Osteoblast (primary cell): ENCODE measurements around the gene DCAF8. TPM values are rescaled to one million over a fixed set of nuclear protein-coding genes. Genes with fewer than 3 reads are reported as not detected.

Experiments
- DNase-seq: peaks from one replicate; pipeline ENCODE4 v3.0.0; 2011; ENCODE audit warnings: low spot score, mixed read lengths; ENCODE audit not compliant: insufficient read length; ENCODE audit errors: missing footprints
- H2AFZ ChIP-seq: 2 replicates; pipeline ENCODE4 v1.6.0; 2011; ENCODE audit warnings: mild to moderate bottlenecking, low read length
- H3K27ac ChIP-seq: 2 replicates; pipeline ENCODE4 v1.5.1; 2011; ENCODE audit warnings: mild to moderate bottlenecking, low read depth, low read length, moderate library complexity
- H3K27me3 ChIP-seq: 2 replicates; pipeline ENCODE4 v1.6.0; 2012; ENCODE audit warnings: mild to moderate bottlenecking, control low read depth, inconsistent platforms, low read length, moderate library complexity; ENCODE audit not compliant: insufficient read depth
- H3K36me3 ChIP-seq: 2 replicates; pipeline ENCODE4 v1.5.1; 2011; ENCODE audit warnings: mild to moderate bottlenecking, low read length, control low read depth, moderate library complexity; ENCODE audit not compliant: insufficient read depth
- H3K4me1 ChIP-seq: 2 replicates; pipeline ENCODE4 v1.5.1; 2011; ENCODE audit warnings: mild to moderate bottlenecking, low read length, control low read depth, moderate library complexity; ENCODE audit not compliant: insufficient read depth
- H3K4me2 ChIP-seq: 2 replicates; pipeline ENCODE4 v1.6.0; 2011; ENCODE audit warnings: mild to moderate bottlenecking, low read length; ENCODE audit not compliant: insufficient read depth
- H3K4me3 ChIP-seq: fragments of 200-600 bp; sonication (generic); 3 replicates; pipeline ENCODE4 v1.5.1; 2012; ENCODE audit warnings: mild to moderate bottlenecking, low read length, inconsistent platforms; ENCODE audit not compliant: insufficient read depth
- H3K79me2 ChIP-seq: 2 replicates; pipeline ENCODE4 v1.6.0; 2012; ENCODE audit warnings: mild to moderate bottlenecking, low read length, control low read depth, inconsistent platforms; ENCODE audit not compliant: insufficient read depth
- H3K9me3 ChIP-seq: 2 replicates; pipeline ENCODE4 v1.5.1; 2011; ENCODE audit warnings: low read depth, low read length, control low read depth
- H4K20me1 ChIP-seq: 2 replicates; pipeline ENCODE4 v1.6.0; 2012; ENCODE audit warnings: mild to moderate bottlenecking, low read length, control low read depth; ENCODE audit not compliant: insufficient read depth
- total RNA-seq: library from RNA; depleted of rRNA; stranded (reverse); fragments of >200 nt; gene quantifications from 2 replicates; pipeline ENCODE4 v1.2.3, GENCODE V29; 2012
- TF ChIP-seq, protein P1 (sequence below): IDR thresholded peaks from 2 replicates; pipeline ENCODE4 v1.5.1; 2011; ENCODE audit warnings: mild to moderate bottlenecking, low read depth, low read length, moderate library complexity; ENCODE audit errors: extremely low read depth

DCAF8 gene
- total RNA-seq, 1 donor: 107 TPM

DNA sequence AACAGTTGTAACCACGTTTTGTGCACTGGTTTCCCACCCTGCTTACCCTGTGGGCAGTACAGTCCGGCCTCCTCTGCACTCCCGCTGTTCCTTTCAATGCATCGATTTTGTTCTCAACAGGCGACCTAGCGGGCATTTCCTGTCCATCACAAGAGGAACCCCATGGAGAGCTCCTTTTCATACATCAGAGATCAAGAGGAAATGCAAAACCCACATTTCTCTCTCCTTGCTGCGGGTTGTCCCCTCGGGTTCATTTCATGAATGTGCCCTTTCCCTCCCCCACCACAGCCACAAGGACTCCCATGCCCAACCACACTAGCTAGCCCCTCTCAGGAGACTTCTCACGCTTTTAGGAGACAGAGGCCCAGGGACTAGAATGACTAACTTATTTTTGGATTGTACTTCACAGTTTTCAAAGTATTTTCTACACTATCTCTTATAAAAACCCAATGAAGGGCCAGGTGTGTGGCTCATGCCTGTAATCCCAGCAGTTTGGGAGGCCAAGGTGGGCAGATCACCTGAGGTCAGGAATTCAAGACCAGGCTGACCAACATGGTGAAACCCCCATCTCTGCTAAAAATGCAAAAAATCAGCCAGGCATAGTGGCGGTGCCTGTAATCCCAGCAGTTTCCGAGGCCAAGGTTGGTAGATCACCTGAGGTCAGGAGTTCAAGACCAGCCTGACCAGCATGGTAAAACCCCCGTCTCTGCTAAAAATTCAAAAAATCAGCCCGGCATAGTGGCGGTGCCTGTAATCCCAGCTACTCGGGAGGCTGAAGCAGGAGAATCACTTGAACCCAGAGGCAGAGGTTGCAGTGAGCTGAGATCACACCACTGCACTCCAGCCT is 92.6 kb downstream of the DCAF8 start:
- Histone ChIP-seq H3K4me1 (peaks cover 33% of the 10 kb centered on the region), H3K4me3 (no peak overlapping the region), H2AFZ (peak overlapping the region; percentile 68), H3K79me2 (no peaks in the 10 kb centered on the region), H3K27ac (no peak overlapping the region), H3K9me3 (no peaks in the 10 kb centered on the region), H3K4me2 (peak overlapping the region; percentile 37), H3K27me3 (peaks cover 24% of the 10 kb centered on the region), H3K36me3 (no peaks in the 10 kb centered on the region), H4K20me1 (no peaks in the 10 kb centered on the region)
- TF ChIP-seq, protein P1, sequence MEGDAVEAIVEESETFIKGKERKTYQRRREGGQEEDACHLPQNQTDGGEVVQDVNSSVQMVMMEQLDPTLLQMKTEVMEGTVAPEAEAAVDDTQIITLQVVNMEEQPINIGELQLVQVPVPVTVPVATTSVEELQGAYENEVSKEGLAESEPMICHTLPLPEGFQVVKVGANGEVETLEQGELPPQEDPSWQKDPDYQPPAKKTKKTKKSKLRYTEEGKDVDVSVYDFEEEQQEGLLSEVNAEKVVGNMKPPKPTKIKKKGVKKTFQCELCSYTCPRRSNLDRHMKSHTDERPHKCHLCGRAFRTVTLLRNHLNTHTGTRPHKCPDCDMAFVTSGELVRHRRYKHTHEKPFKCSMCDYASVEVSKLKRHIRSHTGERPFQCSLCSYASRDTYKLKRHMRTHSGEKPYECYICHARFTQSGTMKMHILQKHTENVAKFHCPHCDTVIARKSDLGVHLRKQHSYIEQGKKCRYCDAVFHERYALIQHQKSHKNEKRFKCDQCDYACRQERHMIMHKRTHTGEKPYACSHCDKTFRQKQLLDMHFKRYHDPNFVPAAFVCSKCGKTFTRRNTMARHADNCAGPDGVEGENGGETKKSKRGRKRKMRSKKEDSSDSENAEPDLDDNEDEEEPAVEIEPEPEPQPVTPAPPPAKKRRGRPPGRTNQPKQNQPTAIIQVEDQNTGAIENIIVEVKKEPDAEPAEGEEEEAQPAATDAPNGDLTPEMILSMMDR: no peak
- no peak for DNase-seq

- Histone ChIP-seq H4K20me1 (no peaks in the 10 kb centered on the region), H3K27ac (no peak overlapping the region), H3K4me1 (peaks cover 33% of the 10 kb centered on the region), H3K36me3 (no peaks in the 10 kb centered on the region), H3K79me2 (no peaks in the 10 kb centered on the region), H3K4me3 (no peak overlapping the region), H3K4me2 (peak overlapping the region; percentile 37), H3K9me3 (no peaks in the 10 kb centered on the region), H2AFZ (peak overlapping the region; percentile 69), H3K27me3 (peaks cover 18% of the 10 kb centered on the region)
- TF ChIP-seq, protein P1: no peak
- peak; percentile 80 for DNase-seq
These were observed 93.6 kb downstream of the DCAF8 start for GRCh38 chr1:160168609-160169369.

GRCh38 chr1:160168016-160168415 is 94.3 kb downstream of the DCAF8 start:
- peaks cover 33% of the 10 kb centered on the region for H3K4me1 ChIP-seq

More at GRCh38 chr1:160168016-160168415, 94.3 kb downstream of the DCAF8 start:
- no peak overlapping the region for H2AFZ ChIP-seq
- H3K4me3 ChIP-seq: no peak overlapping the region
- no peaks in the 10 kb centered on the region for H4K20me1 ChIP-seq
- no peak for DNase-seq
- H3K36me3 ChIP-seq: no peaks in the 10 kb centered on the region
- H3K27me3 ChIP-seq: peaks cover 11% of the 10 kb centered on the region
- H3K4me2 ChIP-seq: no peak overlapping the region
- H3K79me2 ChIP-seq: no peaks in the 10 kb centered on the region
- TF ChIP-seq, protein P1: no peak
- H3K27ac ChIP-seq: no peak overlapping the region
- no peaks in the 10 kb centered on the region for H3K9me3 ChIP-seq
